ENCODE data around the gene ATP9B. TPM values are rescaled to one million over a fixed set of nuclear protein-coding genes. Genes with fewer than 3 reads are reported as not detected.
A peak's percentile ranks its signal among the peaks of the same experiment; 100 is the strongest.

ATP9B gene
- total RNA-seq, 1 donor from 2014 or later, result 10.8 TPM

DNA sequence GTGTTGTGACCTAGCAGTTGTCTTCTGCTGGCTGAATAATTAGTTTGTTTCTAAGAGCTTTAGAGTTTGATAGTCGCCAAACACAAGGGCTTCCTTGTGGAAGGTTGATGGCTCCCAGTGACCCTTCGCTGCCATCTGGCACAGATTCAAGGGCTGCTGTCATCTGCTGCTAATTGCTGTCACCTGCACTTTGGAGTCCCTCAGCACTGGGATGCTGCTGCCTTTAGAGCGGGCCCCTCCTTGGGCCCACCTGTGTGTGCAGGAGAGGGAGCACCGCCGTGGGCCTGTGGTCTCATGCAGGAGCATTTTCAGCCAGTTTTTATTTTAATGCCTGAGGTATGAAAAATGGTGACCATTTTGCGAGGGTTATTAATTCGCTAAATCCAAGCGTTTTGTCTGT, 172.6 kb downstream of the ATP9B start:
- DNase-seq (ENCODE audit: low read depth), result no peak
- Histone ChIP-seq H3K4me3 (ENCODE audit: low read depth, low read length) (no peak overlapping the region), H3K36me3 (ENCODE audit: control insufficient read depth, insufficient read depth, low read length) (no peaks in the 10 kb centered on the region), H3K27me3 (ENCODE audit: control insufficient read depth, insufficient read depth, low read length) (no peaks in the 10 kb centered on the region)
- TF ChIP-seq, protein P1, sequence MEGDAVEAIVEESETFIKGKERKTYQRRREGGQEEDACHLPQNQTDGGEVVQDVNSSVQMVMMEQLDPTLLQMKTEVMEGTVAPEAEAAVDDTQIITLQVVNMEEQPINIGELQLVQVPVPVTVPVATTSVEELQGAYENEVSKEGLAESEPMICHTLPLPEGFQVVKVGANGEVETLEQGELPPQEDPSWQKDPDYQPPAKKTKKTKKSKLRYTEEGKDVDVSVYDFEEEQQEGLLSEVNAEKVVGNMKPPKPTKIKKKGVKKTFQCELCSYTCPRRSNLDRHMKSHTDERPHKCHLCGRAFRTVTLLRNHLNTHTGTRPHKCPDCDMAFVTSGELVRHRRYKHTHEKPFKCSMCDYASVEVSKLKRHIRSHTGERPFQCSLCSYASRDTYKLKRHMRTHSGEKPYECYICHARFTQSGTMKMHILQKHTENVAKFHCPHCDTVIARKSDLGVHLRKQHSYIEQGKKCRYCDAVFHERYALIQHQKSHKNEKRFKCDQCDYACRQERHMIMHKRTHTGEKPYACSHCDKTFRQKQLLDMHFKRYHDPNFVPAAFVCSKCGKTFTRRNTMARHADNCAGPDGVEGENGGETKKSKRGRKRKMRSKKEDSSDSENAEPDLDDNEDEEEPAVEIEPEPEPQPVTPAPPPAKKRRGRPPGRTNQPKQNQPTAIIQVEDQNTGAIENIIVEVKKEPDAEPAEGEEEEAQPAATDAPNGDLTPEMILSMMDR (IDR thresholded peaks at IDR 0.05; ENCODE audit: insufficient read depth, low read length, severe bottlenecking), result no peak
- no peak for FAIRE-seq

DNA sequence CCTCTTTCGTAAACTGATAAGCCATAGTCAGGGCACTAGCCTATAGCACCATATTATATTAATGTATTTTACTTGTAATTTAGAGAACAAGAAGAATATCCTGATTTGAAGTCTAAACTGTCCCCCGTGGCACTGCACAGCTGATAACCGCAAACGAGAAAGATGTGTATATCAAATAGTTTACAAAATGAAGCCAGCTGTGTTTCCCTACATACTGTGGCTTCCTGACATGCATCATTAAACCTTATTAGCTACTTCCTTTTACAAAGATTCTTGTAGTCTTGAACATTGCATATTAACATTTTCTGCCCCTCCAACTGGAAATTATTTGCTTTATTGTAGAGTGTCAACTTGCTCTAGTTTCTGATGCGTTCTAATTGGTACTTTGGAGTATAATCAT, 173.1 kb downstream of the ATP9B start:
- FAIRE-seq (peak; percentile 32), DNase-seq (ENCODE audit: low read depth) (no peak)
- H3K4me3 ChIP-seq (ENCODE audit: low read depth, low read length), result no peak overlapping the region
- H3K36me3 ChIP-seq (ENCODE audit: control insufficient read depth, insufficient read depth, low read length), result no peaks in the 10 kb centered on the region
- TF ChIP-seq, protein P1 (IDR thresholded peaks at IDR 0.05; ENCODE audit: insufficient read depth, low read length, severe bottlenecking), result no peak
- H3K27me3 ChIP-seq (ENCODE audit: control insufficient read depth, insufficient read depth, low read length), result no peaks in the 10 kb centered on the region

DNA sequence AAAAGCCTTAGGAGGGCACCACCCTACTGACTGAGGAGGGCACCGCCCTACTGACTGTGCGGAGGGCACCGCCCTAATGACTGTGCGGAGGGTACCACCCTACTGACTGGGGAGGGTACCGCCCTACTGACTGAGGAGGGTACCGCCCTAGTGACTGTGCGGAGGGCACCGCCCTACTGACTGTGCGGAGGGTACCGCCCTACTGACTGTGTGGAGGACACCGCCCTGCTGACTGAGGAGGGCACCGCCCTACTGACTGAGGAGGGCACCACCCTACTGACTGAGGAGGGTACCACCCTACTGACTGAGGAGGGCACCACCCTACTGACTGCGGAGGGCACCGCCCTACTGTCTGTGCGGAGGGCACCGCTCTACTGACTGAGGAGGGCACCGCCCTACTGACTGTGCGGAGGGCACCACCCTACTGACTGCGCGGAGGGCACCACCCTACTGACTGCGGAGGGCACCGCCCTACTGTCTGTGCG, 176.4 kb downstream of the ATP9B start:
- Histone ChIP-seq H3K36me3 (ENCODE audit: control insufficient read depth, insufficient read depth, low read length) (no peaks in the 10 kb centered on the region), H3K4me3 (ENCODE audit: low read depth, low read length) (no peak overlapping the region), H3K27me3 (ENCODE audit: control insufficient read depth, insufficient read depth, low read length) (no peaks in the 10 kb centered on the region)
- FAIRE-seq (no peak), DNase-seq (ENCODE audit: low read depth) (peak; percentile 36)
- TF ChIP-seq, protein P1 (IDR thresholded peaks at IDR 0.05; ENCODE audit: insufficient read depth, low read length, severe bottlenecking), result no peak

DNA sequence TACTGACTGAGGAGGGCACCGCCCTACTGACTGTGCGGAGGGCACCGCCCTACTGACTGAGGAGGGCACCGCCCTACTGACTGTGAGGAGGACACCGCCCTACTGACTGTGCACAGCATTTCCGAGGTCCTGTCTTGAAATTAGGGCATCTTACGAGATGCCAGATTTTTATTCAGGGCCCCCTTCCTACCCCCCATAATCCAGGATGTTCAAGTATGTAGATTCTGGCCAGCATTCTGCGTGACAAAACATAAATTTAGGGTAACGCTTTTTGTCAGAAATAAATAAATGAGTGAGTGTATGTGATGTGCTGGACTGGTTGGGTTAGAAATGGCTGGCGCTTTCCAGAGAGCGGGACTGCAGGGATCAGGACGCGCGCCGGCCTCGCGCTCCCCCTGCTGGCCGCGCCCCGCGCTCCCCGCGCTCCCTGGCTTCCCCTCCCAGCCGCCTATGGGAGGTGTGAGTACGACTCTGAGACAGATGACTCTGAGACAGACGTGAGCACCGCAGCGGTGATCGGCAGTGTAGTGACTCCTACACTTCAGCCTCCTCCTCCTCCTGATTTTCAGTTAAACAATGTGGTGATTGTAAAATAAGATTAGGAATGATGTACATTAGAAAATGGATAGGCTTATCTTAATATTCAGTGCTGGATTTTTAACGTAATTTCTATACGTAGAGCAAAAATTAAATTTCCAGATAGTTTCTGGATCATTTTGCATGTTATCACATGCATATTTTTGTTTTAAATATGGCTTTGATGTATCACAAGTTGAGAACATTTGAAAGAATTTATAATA, 177.3 kb downstream of the ATP9B start:
- FAIRE-seq (no peak), DNase-seq (ENCODE audit: low read depth) (peak; percentile 69)
- H3K27me3 ChIP-seq (ENCODE audit: control insufficient read depth, insufficient read depth, low read length), result no peaks in the 10 kb centered on the region
- H3K36me3 ChIP-seq (ENCODE audit: control insufficient read depth, insufficient read depth, low read length), result no peaks in the 10 kb centered on the region
- TF ChIP-seq, protein P1 (IDR thresholded peaks at IDR 0.05; ENCODE audit: insufficient read depth, low read length, severe bottlenecking), result peak; percentile 99
- no peak overlapping the region for H3K4me3 ChIP-seq (ENCODE audit: low read depth, low read length)

DNA sequence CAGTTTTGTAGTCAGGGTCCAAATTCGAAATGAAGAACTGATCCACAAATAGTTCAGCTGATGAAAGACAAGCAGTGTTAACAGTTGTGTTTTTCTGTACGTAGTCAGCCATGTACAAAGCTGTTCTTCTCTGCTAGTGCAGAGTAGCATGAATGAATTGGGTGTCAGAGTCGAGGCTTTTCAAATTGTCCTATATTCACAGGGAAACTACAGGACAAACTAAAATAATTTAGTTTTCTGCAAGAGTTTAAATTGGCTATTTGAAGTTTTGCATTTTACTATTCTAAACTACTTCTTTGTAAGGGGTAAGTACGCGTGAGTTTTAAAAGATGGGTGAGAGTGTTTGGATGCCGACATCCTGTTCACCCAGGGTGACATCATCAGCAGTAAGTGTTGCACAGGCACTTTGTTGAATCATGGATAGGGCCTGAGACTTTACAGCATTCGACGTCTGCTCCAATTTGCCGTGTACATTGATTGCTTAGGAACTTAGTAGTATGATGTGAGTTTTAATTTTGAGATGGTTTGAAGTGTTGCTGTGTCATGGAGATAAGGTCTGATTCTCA, 179.4 kb downstream of the ATP9B start:
- Histone ChIP-seq H3K4me3 (ENCODE audit: low read depth, low read length) (no peak overlapping the region), H3K27me3 (ENCODE audit: control insufficient read depth, insufficient read depth, low read length) (no peaks in the 10 kb centered on the region), H3K36me3 (ENCODE audit: control insufficient read depth, insufficient read depth, low read length) (no peaks in the 10 kb centered on the region)
- TF ChIP-seq, protein P1 (IDR thresholded peaks at IDR 0.05; ENCODE audit: insufficient read depth, low read length, severe bottlenecking), result no peak
- FAIRE-seq, result no peak
- peak; percentile 7 for DNase-seq (ENCODE audit: low read depth)
